DOHH2 (cell line): ENCODE measurements around the gene RER1.

ENCODE experiments used
- H3F3A ChIP-seq: fragments of 200-600 bp; sonication (generic), shearing (Covaris generic); 2 replicates; pipeline ENCODE4 v1.6.0; 2016; ENCODE audit warnings: antibody characterized with exemption, mild to moderate bottlenecking; ENCODE audit not compliant: control insufficient read depth, insufficient read depth
- H3K27ac ChIP-seq: fragments of 200-600 bp; sonication (generic); 2 replicates; pipeline ENCODE4 v1.5.1; 2014; ENCODE audit warnings: low read depth, mild to moderate bottlenecking, low read length, moderate library complexity
- H3K27me3 ChIP-seq: fragments of 200-600 bp; sonication (generic); 2 replicates; pipeline ENCODE4 v1.6.1; 2014; ENCODE audit warnings: mild to moderate bottlenecking, low read length, mixed read lengths; ENCODE audit not compliant: control insufficient read depth
- H3K36me3 ChIP-seq: fragments of 200-600 bp; sonication (generic); 2 replicates; pipeline ENCODE4 v1.6.1; 2014; ENCODE audit warnings: mild to moderate bottlenecking, low read length, moderate library complexity, mixed read lengths; ENCODE audit not compliant: control insufficient read depth
- H3K4me1 ChIP-seq: fragments of 200-600 bp; sonication (generic); 2 replicates; pipeline ENCODE4 v1.6.1; 2014; ENCODE audit warnings: mild to moderate bottlenecking, low read length, mixed read lengths; ENCODE audit not compliant: control insufficient read depth
- H3K4me2 ChIP-seq: fragments of 200-600 bp; sonication (generic); 2 replicates; pipeline ENCODE4 v1.6.0; 2014; ENCODE audit warnings: mild to moderate bottlenecking, low read length, moderate library complexity
- H3K4me3 ChIP-seq: fragments of 200-600 bp; sonication (generic); 2 replicates; pipeline ENCODE4 v1.5.1; 2014; ENCODE audit warnings: mild to moderate bottlenecking, low read length, mixed read lengths
- H3K79me2 ChIP-seq: fragments of 200-600 bp; sonication (generic); 2 replicates; pipeline ENCODE4 v1.6.1; 2014; ENCODE audit warnings: mild to moderate bottlenecking, low read length, mixed read lengths; ENCODE audit not compliant: control insufficient read depth
- H3K9me2 ChIP-seq: fragments of 200-600 bp; sonication (generic); replicated peaks from 2 replicates; pipeline ENCODE4 v1.6.1; 2014; ENCODE audit warnings: mild to moderate bottlenecking, low read length, mixed read lengths; ENCODE audit not compliant: control insufficient read depth
- H3K9me3 ChIP-seq: fragments of 200-600 bp; sonication (generic); 2 replicates; pipeline ENCODE4 v1.6.1; 2014; ENCODE audit warnings: antibody characterized with exemption, low read length, mixed read lengths; ENCODE audit not compliant: control insufficient read depth, insufficient read depth
- H4K20me1 ChIP-seq: fragments of 200-600 bp; sonication (generic); 2 replicates; pipeline ENCODE4 v1.6.0; 2014; ENCODE audit warnings: low read depth, mild to moderate bottlenecking, antibody characterized with exemption, low read length, moderate library complexity; ENCODE audit not compliant: control insufficient read depth, insufficient read depth
- CTCF ChIP-seq: fragments of 200-600 bp; sonication (generic); IDR thresholded peaks from one replicate; pipeline ENCODE4 v1.5.1; 2014; ENCODE audit warnings: antibody characterized with exemption, mild to moderate bottlenecking, low read depth, low read length; ENCODE audit not compliant: poor library complexity, severe bottlenecking
- EZH2phosphoT487 ChIP-seq: fragments of 200-600 bp; sonication (generic); IDR thresholded peaks from 2 replicates; pipeline ENCODE4 v1.6.1; 2017; ENCODE audit warnings: borderline replicate concordance, mild to moderate bottlenecking, antibody characterized with exemption, low read length, moderate library complexity, mixed read lengths

Gene RER1

GRCh38 chr1:2407991-2408275 is 16.3 kb downstream of the RER1 start:
- peaks cover 47% of the 10 kb centered on the region for H3K36me3 ChIP-seq

GRCh38 chr1:2408456-2408855 is 16.8 kb downstream of the RER1 start:
- TF ChIP-seq CTCF (no peak), EZH2phosphoT487 (no peak)
- Histone ChIP-seq H4K20me1 (peaks cover 4% of the 10 kb centered on the region; the same call in 1 of the 2 replicates), H3K27ac (no peak overlapping the region), H3K36me3 (peaks cover 47% of the 10 kb centered on the region), H3F3A (peaks cover 6% of the 10 kb centered on the region), H3K27me3 (no peaks in the 10 kb centered on the region), H3K4me1 (peaks cover 9% of the 10 kb centered on the region), H3K9me2 (no peaks in the 10 kb centered on the region), H3K4me2 (no peak overlapping the region), H3K4me3 (no peak overlapping the region), H3K79me2 (peaks cover 22% of the 10 kb centered on the region), H3K9me3 (no peaks in the 10 kb centered on the region)

More at GRCh38 chr1:2407991-2408275, 16.3 kb downstream of the RER1 start:
- Histone ChIP-seq H3K9me2 (no peaks in the 10 kb centered on the region), H3K27me3 (no peaks in the 10 kb centered on the region), H3K4me1 (peaks cover 8% of the 10 kb centered on the region), H3K4me2 (no peak overlapping the region), H3F3A (peaks cover 7% of the 10 kb centered on the region), H3K79me2 (peaks cover 17% of the 10 kb centered on the region), H3K9me3 (no peaks in the 10 kb centered on the region), H4K20me1 (peaks cover 4% of the 10 kb centered on the region; the same call in 1 of the 2 replicates), H3K4me3 (no peak overlapping the region), H3K27ac (no peak overlapping the region)
- TF ChIP-seq CTCF, result no peak
- no peak for TF ChIP-seq EZH2phosphoT487

GRCh38 chr1:2408859-2409276 is 17.2 kb downstream of the RER1 start:
- H3K27ac ChIP-seq, result no peak overlapping the region
- no peaks in the 10 kb centered on the region for H3K27me3 ChIP-seq
- no peak overlapping the region for H3K4me3 ChIP-seq
- H3K4me2 ChIP-seq, result no peak overlapping the region
- H4K20me1 ChIP-seq, result peaks cover 4% of the 10 kb centered on the region; the same call in 1 of the 2 replicates
- peaks cover 7% of the 10 kb centered on the region for H3F3A ChIP-seq
- H3K79me2 ChIP-seq, result peaks cover 26% of the 10 kb centered on the region
- H3K9me2 ChIP-seq, result no peaks in the 10 kb centered on the region
- peaks cover 13% of the 10 kb centered on the region for H3K4me1 ChIP-seq
- H3K9me3 ChIP-seq, result no peaks in the 10 kb centered on the region
- H3K36me3 ChIP-seq, result peaks cover 47% of the 10 kb centered on the region
- TF ChIP-seq CTCF (no peak), EZH2phosphoT487 (no peak)

GRCh38 chr1:2409745-2410144 is 18.1 kb downstream of the RER1 start:
- Histone ChIP-seq H3K27ac (no peak overlapping the region), H4K20me1 (peaks cover 4% of the 10 kb centered on the region; the same call in 1 of the 2 replicates), H3K27me3 (no peaks in the 10 kb centered on the region), H3F3A (peaks cover 10% of the 10 kb centered on the region), H3K9me2 (no peaks in the 10 kb centered on the region), H3K4me3 (no peak overlapping the region), H3K79me2 (peaks cover 29% of the 10 kb centered on the region), H3K4me2 (no peak overlapping the region), H3K36me3 (peaks cover 38% of the 10 kb centered on the region), H3K4me1 (peaks cover 22% of the 10 kb centered on the region), H3K9me3 (no peaks in the 10 kb centered on the region)
- TF ChIP-seq EZH2phosphoT487 (no peak), CTCF (no peak)
